H9 (cell line): ENCODE results near the gene DDX60. TPM values are rescaled to one million over a fixed set of nuclear protein-coding genes. Genes with fewer than 3 reads are reported as not detected.
A peak's percentile ranks its signal among the peaks of the same experiment; 100 is the strongest.

Source experiments
- DNase-seq: peaks from one replicate; pipeline ENCODE4 v3.0.0-alpha.2; 2017
- H2AFZ ChIP-seq: one replicate; pipeline ENCODE4 v1.6.1; 2013; ENCODE audit warnings: mild to moderate bottlenecking, low read length, control low read depth, moderate library complexity
- H2AK5ac ChIP-seq: 2 replicates; pipeline ENCODE4 v1.6.1; 2013; ENCODE audit warnings: low read length, control low read depth, mixed read lengths; ENCODE audit not compliant: insufficient read length
- H2BK120ac ChIP-seq: one replicate; pipeline ENCODE4 v1.6.1; 2013; ENCODE audit warnings: low read depth, mild to moderate bottlenecking, low read length, control low read depth, inconsistent platforms; ENCODE audit not compliant: poor library complexity, severe bottlenecking
- H2BK12ac ChIP-seq: 2 replicates; pipeline ENCODE4 v1.6.1; 2013; ENCODE audit warnings: low read length, control low read depth, mixed read lengths, low read depth; ENCODE audit not compliant: insufficient read length
- H2BK15ac ChIP-seq: 2 replicates; pipeline ENCODE4 v1.6.1; 2013; ENCODE audit warnings: low read depth, low read length, control low read depth
- H2BK20ac ChIP-seq: one replicate; pipeline ENCODE4 v1.6.1; 2013; ENCODE audit warnings: low read depth, mild to moderate bottlenecking, low read length, control low read depth, inconsistent platforms; ENCODE audit not compliant: poor library complexity, severe bottlenecking
- H2BK5ac ChIP-seq: 2 replicates; pipeline ENCODE4 v1.6.1; 2013; ENCODE audit warnings: low read length, control low read depth, mixed read lengths; ENCODE audit not compliant: insufficient read length
- H3K14ac ChIP-seq: 2 replicates; pipeline ENCODE4 v1.6.1; 2013; ENCODE audit warnings: low read length, control low read depth; ENCODE audit not compliant: insufficient read depth
- H3K18ac ChIP-seq: 2 replicates; pipeline ENCODE4 v1.6.1; 2013; ENCODE audit warnings: low read depth, mild to moderate bottlenecking, mixed read lengths, low read length, control low read depth; ENCODE audit not compliant: insufficient read length
- H3K23ac ChIP-seq: 2 replicates; pipeline ENCODE4 v1.6.1; 2013; ENCODE audit warnings: low read length, control low read depth, mixed read lengths, low read depth; ENCODE audit not compliant: insufficient read length
- H3K23me2 ChIP-seq: 2 replicates; pipeline ENCODE4 v1.6.1; 2013; ENCODE audit warnings: low read depth, mild to moderate bottlenecking, mixed read lengths, low read length, control low read depth; ENCODE audit not compliant: insufficient read length, poor library complexity, severe bottlenecking
- H3K27ac ChIP-seq: 2 replicates; pipeline ENCODE4 v1.5.1; 2013; ENCODE audit warnings: low read length, control low read depth, mixed read lengths, low read depth; ENCODE audit not compliant: insufficient read length
- H3K27me3 ChIP-seq: 2 replicates; pipeline ENCODE4 v1.6.1; 2013; ENCODE audit warnings: low read length, control low read depth, inconsistent platforms; ENCODE audit not compliant: insufficient read depth
- H3K4ac ChIP-seq: 2 replicates; pipeline ENCODE4 v1.6.1; 2013; ENCODE audit warnings: low read depth, mild to moderate bottlenecking, control low read depth, inconsistent platforms, low read length, moderate library complexity
- H3K4me1 ChIP-seq: 2 replicates; pipeline ENCODE4 v1.6.1; 2013; ENCODE audit warnings: low read length, control low read depth, inconsistent platforms; ENCODE audit not compliant: insufficient read depth
- H3K4me2 ChIP-seq: 2 replicates; pipeline ENCODE4 v1.6.1; 2013; ENCODE audit warnings: low read length, control low read depth, mixed read lengths; ENCODE audit not compliant: insufficient read length, insufficient read depth
- H3K56ac ChIP-seq: 2 replicates; pipeline ENCODE4 v1.6.1; 2013; ENCODE audit warnings: low read depth, mild to moderate bottlenecking, mixed read lengths, low read length, control low read depth; ENCODE audit not compliant: insufficient read length
- H3K79me1 ChIP-seq: 2 replicates; pipeline ENCODE4 v1.6.1; 2013; ENCODE audit warnings: low read depth, mild to moderate bottlenecking, moderate library complexity, low read length, control low read depth, inconsistent platforms; ENCODE audit not compliant: insufficient read depth, poor library complexity, severe bottlenecking
- H3K79me2 ChIP-seq: 2 replicates; pipeline ENCODE4 v1.6.1; 2013; ENCODE audit warnings: low read length, control low read depth, inconsistent platforms; ENCODE audit not compliant: insufficient read depth
- H3K9ac ChIP-seq: 2 replicates; pipeline ENCODE4 v1.6.1; 2013; ENCODE audit warnings: low read length, control low read depth, mixed read lengths; ENCODE audit not compliant: insufficient read length; ENCODE audit errors: extremely low read depth
- H3K9me3 ChIP-seq: one replicate; pipeline ENCODE4 v1.6.1; 2013; ENCODE audit warnings: low read depth, low read length, inconsistent platforms; ENCODE audit not compliant: control insufficient read depth
- H3T11ph ChIP-seq: one replicate; pipeline ENCODE4 v1.6.1; 2013; ENCODE audit warnings: mild to moderate bottlenecking, low read length, control low read depth, inconsistent platforms
- H4K20me1 ChIP-seq: one replicate; pipeline ENCODE4 v1.6.1; 2013; ENCODE audit not compliant: control insufficient read depth, insufficient read length, insufficient read depth
- H4K5ac ChIP-seq: 2 replicates; pipeline ENCODE4 v1.6.1; 2013; ENCODE audit warnings: low read depth, mild to moderate bottlenecking, mixed read lengths, low read length, control low read depth; ENCODE audit not compliant: insufficient read length
- H4K8ac ChIP-seq: replicated peaks from 2 replicates; pipeline ENCODE4 v1.6.1; 2013; ENCODE audit warnings: low read length, control low read depth, mixed read lengths, low read depth; ENCODE audit not compliant: insufficient read length
- H4K91ac ChIP-seq: 2 replicates; pipeline ENCODE4 v1.6.1; 2013; ENCODE audit warnings: low read depth, mild to moderate bottlenecking, moderate library complexity, mixed read lengths, low read length, control low read depth; ENCODE audit not compliant: insufficient read length
- H3K27ac Mint-ChIP-seq, 3 experiments: 2 replicates in 2 of 3; 3 replicates in 1 of 3; pipeline ENCODE4 v1.8.0; 2020 to 2021; ENCODE audit warnings: mixed read lengths in 3 of 3, mild to moderate bottlenecking in 1 of 3, moderate library complexity in 1 of 3
- H3K27me3 Mint-ChIP-seq: 2 replicates; pipeline ENCODE4 v1.8.0; 2021; ENCODE audit warnings: low read depth, mild to moderate bottlenecking, moderate library complexity, mixed read lengths
- H3K36me3 Mint-ChIP-seq, 3 experiments: 2 replicates in 2 of 3; 3 replicates in 1 of 3; pipeline ENCODE4 v1.8.0; 2020 to 2021; ENCODE audit warnings: low read depth in 3 of 3, mixed read lengths in 3 of 3; ENCODE audit not compliant: insufficient read depth in 1 of 3
- H3K4me1 Mint-ChIP-seq, 2 experiments: 2 replicates each; pipeline ENCODE4 v1.8.0; 2020; ENCODE audit warnings: mixed read lengths in 2 of 2
- H3K4me3 Mint-ChIP-seq, 2 experiments: 2 replicates in 1 of 2; 3 replicates in 1 of 2; pipeline ENCODE4 v1.8.0; 2020 to 2021; ENCODE audit warnings: mild to moderate bottlenecking in 2 of 2, mixed read lengths in 2 of 2, moderate library complexity in 1 of 2
- H3K9me3 Mint-ChIP-seq, 2 experiments: 2 replicates in 1 of 2; 3 replicates in 1 of 2; pipeline ENCODE4 v1.8.0; 2020; ENCODE audit warnings: mild to moderate bottlenecking in 2 of 2, mixed read lengths in 2 of 2, moderate library complexity in 1 of 2
- CTCF ChIP-seq: fragments of 200-600 bp; sonication (generic); conservative IDR thresholded peaks from 3 replicates; pipeline ENCODE4 v1.8.0; 2021; ENCODE audit warnings: antibody characterized with exemption, mild to moderate bottlenecking
- WGBS: extraction: QIAGEN DNeasy Blood & Tissue Kit; methylation state at CpG from one replicate; pipeline ENCODE4 v1.1.7; 2013; ENCODE audit warnings: missing lambda C conversion rate, low lambda C conversion rate, mixed read lengths; ENCODE audit not compliant: insufficient read length; ENCODE audit errors: extremely low coverage; 5-methylcytosine and 5-hydroxymethylcytosine counted together
- total RNA-seq: library from RNA; stranded (reverse); gene quantifications from 2 replicates; pipeline ENCODE4 v1.2.1, GENCODE V29; 2021

The DDX60 gene
- total RNA-seq, 1 experiment from 2014 or later = 3.9 TPM

GRCh38 chr4:168319486-168320019 is 1.0 kb upstream of the DDX60 start:
- Histone ChIP-seq H3K56ac (no peak overlapping the region), H3K4ac (no peak overlapping the region), H4K91ac (no peak overlapping the region), H2BK20ac (no peak overlapping the region), H3K14ac (no peak overlapping the region), H3K18ac (no peak overlapping the region), H2BK15ac (no peak overlapping the region), H2BK120ac (no peak overlapping the region), H3K23me2 (peaks cover 3% of the 10 kb centered on the region), H2BK12ac (no peak overlapping the region), H3K23ac (no peak overlapping the region), H3K27ac (no peak overlapping the region), H4K20me1 (no peaks in the 10 kb centered on the region), H3K9me3 (no peaks in the 10 kb centered on the region), H3K4me2 (no peak overlapping the region), H3K79me2 (no peaks in the 10 kb centered on the region), H2AFZ (no peak overlapping the region), H2AK5ac (no peak overlapping the region), H3K4me1 (peaks cover 5% of the 10 kb centered on the region; the same call in 1 of the 2 replicates), H4K5ac (no peak overlapping the region), H3K27me3 (no peaks in the 10 kb centered on the region), H3K9ac (no peak overlapping the region), H2BK5ac (no peak overlapping the region), H3T11ph (no peak overlapping the region), H3K79me1 (no peaks in the 10 kb centered on the region), H4K8ac (no peak overlapping the region)
- peak overlapping the region; percentile 83 to 84 for H3K4me3 Mint-ChIP-seq
- no peaks in the 10 kb centered on the region; a peak in 1 of 5 replicates for H3K9me3 Mint-ChIP-seq
- H3K27me3 Mint-ChIP-seq = peaks cover 5% of the 10 kb centered on the region
- TF ChIP-seq CTCF = no peak
- DNase-seq = no peak
- WGBS = no CpG with 5 or more reads among the region's 3 CpGs
- peaks cover 22 to 25% of the 10 kb centered on the region in 2 experiments for H3K4me1 Mint-ChIP-seq
- no peaks in the 10 kb centered on the region; a peak in 1 of 7 replicates for H3K36me3 Mint-ChIP-seq
- no peak overlapping the region; a peak in 1 of 7 replicates for H3K27ac Mint-ChIP-seq
